Stimulated activated CD4-positive, alpha-beta T cell treated with anti-CD3 and anti-CD28 coated beads, Interleukin-4, amount 100 ng/mL, for 48 hours (primary cell): Measurements from ENCODE around the gene RHOG.
A peak's percentile ranks its signal among the peaks of the same experiment; 100 is the strongest.
"Not testable (repeated sequence)": the region's sequence is repeated elsewhere in the genome, so short reads cannot be mapped to it uniquely, and the experiment has no call there.

ENCODE experiments used
- DNase-seq, 2 donors: peaks; one replicate each; pipeline ENCODE4 v3.0.0-alpha.2; 2020; ENCODE audit warnings: low read depth in 2 of 2

The RHOG gene

GRCh38 chr11:3834349-3834663 is 6.5 kb downstream of the RHOG start:
- DNase-seq: no peak

GRCh38 chr11:3833449-3833848 is 7.3 kb downstream of the RHOG start:
- DNase-seq: no peak

- no peak for DNase-seq
Observed at GRCh38 chr11:3832816-3833215, 7.9 kb downstream of the RHOG start.

GRCh38 chr11:3831378-3832239 is 9.2 kb downstream of the RHOG start:
- no peak for DNase-seq

- no peak for DNase-seq
Observed at GRCh38 chr11:3830730-3831129, 10.0 kb downstream of the RHOG start.

- DNase-seq: no peak
Observed at GRCh38 chr11:3830088-3830487, 10.7 kb downstream of the RHOG start.

GRCh38 chr11:3827434-3828186 is 13.1 kb downstream of the RHOG start:
- no peak for DNase-seq

- no peak for DNase-seq
Observed at GRCh38 chr11:3826721-3827120, 14.0 kb downstream of the RHOG start.

- DNase-seq: no peak
Observed at GRCh38 chr11:3825473-3826154, 15.1 kb downstream of the RHOG start.

GRCh38 chr11:3824714-3825472 is 15.9 kb downstream of the RHOG start:
- peak; percentile 77 to 78 for DNase-seq

GRCh38 chr11:3823762-3824506 is 16.8 kb downstream of the RHOG start:
- DNase-seq: no peak

GRCh38 chr11:3823303-3823702 is 17.5 kb downstream of the RHOG start:
- DNase-seq: no peak

GRCh38 chr11:3822312-3822711 is 18.4 kb downstream of the RHOG start:
- no peak for DNase-seq

GRCh38 chr11:3820971-3821370 is 19.8 kb downstream of the RHOG start:
- DNase-seq: no peak

- DNase-seq: no peak
Observed at GRCh38 chr11:3817181-3817800, 23.5 kb downstream of the RHOG start.

GRCh38 chr11:3816673-3817072 is 24.1 kb downstream of the RHOG start:
- no peak for DNase-seq

GRCh38 chr11:3815845-3816244 is 24.9 kb downstream of the RHOG start:
- DNase-seq: no peak

- DNase-seq: not testable (repeated sequence)
Observed at GRCh38 chr11:3814832-3815231, 25.9 kb downstream of the RHOG start.

- no peak for DNase-seq
Observed at GRCh38 chr11:3810951-3811350, 29.8 kb downstream of the RHOG start.

GRCh38 chr11:3810446-3810845 is 30.3 kb downstream of the RHOG start:
- no peak for DNase-seq

- DNase-seq: no peak
Observed at GRCh38 chr11:3809624-3809928, 31.2 kb downstream of the RHOG start.
